Heart left ventricle (tissue), 13 donors: ENCODE data around the gene GOLGA2.

Source experiments
- CTCF ChIP-seq, 12 donors: fragments of 200-600 bp; sonication (generic) in 4 of 12; IDR thresholded peaks; one replicate each; pipeline versions ENCODE4 v1.5.0 to v1.8.0; 2018 to 2022; ENCODE audit warnings: antibody characterized with exemption in 12 of 12, mild to moderate bottlenecking in 5 of 12
- POLR2A ChIP-seq, 2 donors: fragments of 450-650 bp; IDR thresholded peaks; one replicate each; pipeline ENCODE4 v1.6.1; 2017; ENCODE audit warnings: antibody characterized with exemption in 2 of 2, mild to moderate bottlenecking in 2 of 2, moderate library complexity in 2 of 2
- donor health status: ischemic (EF 13 %, LVEDD 7.1; RV severe dilation, severe dysfunction).
- donor health status: DM: no; HTN: yes; CAD: no.
- donor health status: DM: no; HTN: no; CAD: no.
- donor health status: ischemic (EF 25% LVEDD 6.9; RV normal size, moderate dysfunction).
- donor health status: ischemic (EF 25% LVEDD 5.7; RV mildly dilated, moderate dysfunction).
- donor health status: ischemic (EF 35%, LVEDD 5.7; RV mildly dilated, moderate dysfunction).
- donor health status: nonischemic (EF 11% LVEDD 7.7; RV severe dilation, severe dysfunction).
- donor health status: DM: yes; HTN: yes; CAD: no.
- donor health status: PGD.
- donor health status: ischemic (EF 29% LVEDD 5.4; RV normal size, mild dysfunction).
- donor health status: nonischemic (EF 23%, LVEDD 6.1; RV moderate dilation, normal function).

GRCh38 chr9:128206916-128207910, 68.6 kb downstream of the GOLGA2 start:
- TF ChIP-seq CTCF (IDR thresholded peaks at IDR 0.05) (no peak), POLR2A (IDR thresholded peaks at IDR 0.05) (no peak)
